Small intestine (tissue), 7 donors: Measurements from ENCODE around the gene NAP1L5. TPM values are rescaled to one million over a fixed set of nuclear protein-coding genes. Genes with fewer than 3 reads are reported as not detected.

ENCODE experiments used
- DNase-seq, 2 donors: peaks; one replicate each; pipeline versions ENCODE4 v3.0.0 to v3.0.0-alpha.2; 2013
- FAIRE-seq: peaks from 2 replicates; lab custom pipeline; 2012; peaks lifted over from hg19 to GRCh38; lab: Jason Lieb, UNC
- H3K27ac ChIP-seq, 3 donors: one replicate each; pipeline ENCODE4 v1.5.1; 2013; ENCODE audit warnings: low read length in 2 of 3, mild to moderate bottlenecking in 2 of 3, control low read depth in 1 of 3, inconsistent platforms in 1 of 3, low read depth in 1 of 3, moderate library complexity in 1 of 3
- H3K27me3 ChIP-seq, 3 donors: one replicate each; pipeline ENCODE4 v1.6.1; 2013; ENCODE audit warnings: low read length in 3 of 3, inconsistent platforms in 1 of 3; ENCODE audit not compliant: control insufficient read depth in 3 of 3, insufficient read depth in 3 of 3
- H3K36me3 ChIP-seq, 3 donors: one replicate each; pipeline ENCODE4 v1.6.1; 2013; ENCODE audit warnings: low read length in 3 of 3, inconsistent platforms in 1 of 3, low read depth in 1 of 3, mild to moderate bottlenecking in 1 of 3, moderate library complexity in 1 of 3; ENCODE audit not compliant: control insufficient read depth in 3 of 3, insufficient read depth in 2 of 3
- H3K4me1 ChIP-seq, 3 donors: one replicate each; pipeline ENCODE4 v1.6.1; 2013; ENCODE audit warnings: low read length in 2 of 3, inconsistent platforms in 1 of 3, low read depth in 1 of 3, mild to moderate bottlenecking in 1 of 3, moderate library complexity in 1 of 3; ENCODE audit not compliant: control insufficient read depth in 3 of 3, insufficient read depth in 2 of 3
- H3K4me3 ChIP-seq, 3 donors: one replicate each; pipeline ENCODE4 v1.5.1; 2013; ENCODE audit warnings: low read length in 3 of 3, control low read depth in 1 of 3, inconsistent platforms in 1 of 3, low read depth in 1 of 3, mild to moderate bottlenecking in 1 of 3, moderate library complexity in 1 of 3
- H3K9me3 ChIP-seq, 2 donors: one replicate each; pipeline ENCODE4 v1.6.1; 2013; ENCODE audit warnings: low read depth in 1 of 2, low read length in 1 of 2; ENCODE audit not compliant: control insufficient read depth in 2 of 2, insufficient read depth in 1 of 2
- WGBS, 3 donors: extraction: QIAGEN DNeasy Blood & Tissue Kit; methylation state at CpG; one replicate each; pipeline ENCODE4 v1.1.7; 2013; 5-methylcytosine and 5-hydroxymethylcytosine counted together
- polyA plus RNA-seq, 4 donors: library from polyadenylated mRNA; stranded (reverse) in 3 of 4; unstranded in 1 of 4; fragments of 200-250 nt in 3 of 4; fragments of 120-200 nt in 1 of 4; gene quantifications; one replicate each; pipeline versions ENCODE4 v1.2.1 to v1.2.3, GENCODE V29; 2013
- donor health status: healthy with polysubstance abuse.
- donor health status: control.
- donor health status: control.
- donor health status: Bipolar disorder and iron deficiency.
- donor health status: healthy.

Gene NAP1L5
- polyA plus RNA-seq, 4 donors, result 0.45 to 7.2 (median 3.1) TPM

GRCh38 chr4:88653371-88653946 is 44.2 kb downstream of the NAP1L5 start:
- FAIRE-seq (no peak), DNase-seq (no peak)
- H3K27ac ChIP-seq, result no peak overlapping the region
- H3K9me3 ChIP-seq, result no peaks in the 10 kb centered on the region
- no peaks in the 10 kb centered on the region for H3K27me3 ChIP-seq
- peaks cover 6 to 13% (median 9%) of the 10 kb centered on the region in 3 donors for H3K36me3 ChIP-seq
- no peak overlapping the region for H3K4me3 ChIP-seq
- H3K4me1 ChIP-seq, result no peaks in the 10 kb centered on the region
- WGBS, 3 donors, result 84 to 88% (median 87%) methylated on average over 4 of the region's 4 CpGs

- no peak for FAIRE-seq
- Histone ChIP-seq H3K27me3 (no peaks in the 10 kb centered on the region), H3K36me3 (peaks cover 0 to 6% (median 2%) of the 10 kb centered on the region in 3 donors), H3K9me3 (no peaks in the 10 kb centered on the region), H3K4me3 (no peak overlapping the region), H3K27ac (no peak overlapping the region), H3K4me1 (no peaks in the 10 kb centered on the region)
- 80 to 81% (median 80%) methylated on average over 3 of the region's 3 CpGs for WGBS, 3 donors
- DNase-seq, result no peak
These were observed 47.9 kb downstream of the NAP1L5 start for GRCh38 chr4:88649716-88650115.

GRCh38 chr4:88646528-88647280 is 50.9 kb downstream of the NAP1L5 start:
- Histone ChIP-seq H3K27ac (no peak overlapping the region), H3K9me3 (peaks cover 0 to 4% of the 10 kb centered on the region in 2 donors), H3K36me3 (peaks cover 0 to 2% (median 0%) of the 10 kb centered on the region in 3 donors), H3K4me3 (no peak overlapping the region), H3K27me3 (no peaks in the 10 kb centered on the region), H3K4me1 (no peaks in the 10 kb centered on the region)
- WGBS, 3 donors, result 95 to 96% (median 96%) methylated on average over 7 of the region's 7 CpGs
- no peak for FAIRE-seq
- DNase-seq, result no peak

- no peak overlapping the region for H3K27ac ChIP-seq
- FAIRE-seq (no peak), DNase-seq (no peak)
- peaks cover 0 to 2% (median 0%) of the 10 kb centered on the region in 3 donors for H3K36me3 ChIP-seq
- no peaks in the 10 kb centered on the region for H3K27me3 ChIP-seq
- peaks cover 0 to 4% of the 10 kb centered on the region in 2 donors for H3K9me3 ChIP-seq
- no peak overlapping the region for H3K4me3 ChIP-seq
- no peaks in the 10 kb centered on the region for H3K4me1 ChIP-seq
- 92 to 100% (median 97%) methylated on average over 1 of the region's 1 CpG for WGBS, 3 donors
These were observed 51.6 kb downstream of the NAP1L5 start for GRCh38 chr4:88645994-88646393.

Other genes starting within 250 kb of the NAP1L5 start
- gene HERC5, start 240.7 kb downstream of the NAP1L5 start, polyA plus RNA-seq, result 1 to 10 TPM; 2.0 to 4.3 (median 2.8) TPM
- 100 to 1,000 TPM in 1 of 4 donors, 10 to 100 TPM in 3; 92.4 to 114 (median 96.2) TPM for gene PYURF, start 174.1 kb downstream of the NAP1L5 start, polyA plus RNA-seq
- 10 to 100 TPM in 2 of 4 donors, 1 to 10 TPM in 2; 6.6 to 17.2 (median 10.6) TPM for gene HERC3, start 105.3 kb downstream of the NAP1L5 start, polyA plus RNA-seq